ENCODE measurements around the gene CACNB1.
A peak's percentile ranks its signal among the peaks of the same experiment; 100 is the strongest.

CACNB1 gene

GRCh38 chr17:39231591-39232551, 34.4 kb upstream of the CACNB1 start:
- TF ChIP-seq ZFX (IDR thresholded peaks at IDR 0.05; ENCODE audit: borderline replicate concordance) (no peak), CTCF (IDR thresholded peaks at IDR 0.05) (peak; percentile 85)
- H3K27ac ChIP-seq = no peak overlapping the region

- H3K27ac ChIP-seq = no peak overlapping the region
- TF ChIP-seq CTCF (IDR thresholded peaks at IDR 0.05) = no peak
- TF ChIP-seq ZFX (IDR thresholded peaks at IDR 0.05; ENCODE audit: borderline replicate concordance) = no peak
These were observed 33.7 kb upstream of the CACNB1 start for GRCh38 chr17:39231091-39231561.

GRCh38 chr17:39230361-39230760, 32.9 kb upstream of the CACNB1 start:
- TF ChIP-seq CTCF (IDR thresholded peaks at IDR 0.05) = no peak
- no peak for TF ChIP-seq ZFX (IDR thresholded peaks at IDR 0.05; ENCODE audit: borderline replicate concordance)
- H3K27ac ChIP-seq = no peak overlapping the region

- H3K27ac ChIP-seq = no peak overlapping the region
- TF ChIP-seq CTCF (IDR thresholded peaks at IDR 0.05) (no peak), ZFX (IDR thresholded peaks at IDR 0.05; ENCODE audit: borderline replicate concordance) (no peak)
These were observed 31.9 kb upstream of the CACNB1 start for GRCh38 chr17:39229274-39229913.

GRCh38 chr17:39227364-39227919, 30.0 kb upstream of the CACNB1 start:
- H3K27ac ChIP-seq = no peak overlapping the region
- TF ChIP-seq ZFX (IDR thresholded peaks at IDR 0.05; ENCODE audit: borderline replicate concordance) (no peak), CTCF (IDR thresholded peaks at IDR 0.05) (no peak)

GRCh38 chr17:39225959-39226683, 28.7 kb upstream of the CACNB1 start:
- no peak overlapping the region for H3K27ac ChIP-seq
- TF ChIP-seq CTCF (IDR thresholded peaks at IDR 0.05) = no peak
- TF ChIP-seq ZFX (IDR thresholded peaks at IDR 0.05; ENCODE audit: borderline replicate concordance) = no peak

All from 22Rv1 (cell line).